HG02571 (cell line): ENCODE data around the gene EYA2.

Experiments
- ATAC-seq: cut with Tn5 transposase; IDR thresholded peaks from one replicate; pipeline ENCODE4 v1.9.1; 2021; ENCODE audit warnings: mild to moderate bottlenecking, moderate library complexity; ENCODE audit not compliant: unreplicated experiment

The EYA2 gene

GRCh38 chr20:46999801-47000465, 105.3 kb downstream of the EYA2 start:
- no peak for ATAC-seq

GRCh38 chr20:47003223-47003622, 108.6 kb downstream of the EYA2 start:
- ATAC-seq = no peak

- no peak for ATAC-seq
Measured at GRCh38 chr20:47004179-47004578, 109.5 kb downstream of the EYA2 start.

GRCh38 chr20:47007826-47008655, 113.4 kb downstream of the EYA2 start:
- no peak for ATAC-seq

- ATAC-seq = no peak
Measured at GRCh38 chr20:47008842-47009518, 114.3 kb downstream of the EYA2 start.

- no peak for ATAC-seq
Measured at GRCh38 chr20:47009784-47010183, 115.1 kb downstream of the EYA2 start.

GRCh38 chr20:47011984-47012383, 117.3 kb downstream of the EYA2 start:
- ATAC-seq = no peak

GRCh38 chr20:47013606-47014005, 119.0 kb downstream of the EYA2 start:
- ATAC-seq = no peak

- ATAC-seq = no peak
Measured at GRCh38 chr20:47016068-47016664, 121.5 kb downstream of the EYA2 start.

GRCh38 chr20:47018381-47018780, 123.7 kb downstream of the EYA2 start:
- ATAC-seq = no peak

GRCh38 chr20:47019121-47019824, 124.6 kb downstream of the EYA2 start:
- ATAC-seq = no peak

GRCh38 chr20:47020231-47020630, 125.6 kb downstream of the EYA2 start:
- no peak for ATAC-seq

- ATAC-seq = no peak
Measured at GRCh38 chr20:47021850-47022249, 127.2 kb downstream of the EYA2 start.

GRCh38 chr20:47024461-47024937, 129.9 kb downstream of the EYA2 start:
- no peak for ATAC-seq

- ATAC-seq = no peak
Measured at GRCh38 chr20:47027042-47027441, 132.4 kb downstream of the EYA2 start.

GRCh38 chr20:47027456-47027855, 132.8 kb downstream of the EYA2 start:
- no peak for ATAC-seq

GRCh38 chr20:47028487-47028886, 133.8 kb downstream of the EYA2 start:
- no peak for ATAC-seq

GRCh38 chr20:47029845-47030244, 135.2 kb downstream of the EYA2 start:
- no peak for ATAC-seq

GRCh38 chr20:47030271-47030810, 135.7 kb downstream of the EYA2 start:
- no peak for ATAC-seq

GRCh38 chr20:47031004-47031403, 136.4 kb downstream of the EYA2 start:
- no peak for ATAC-seq
